ENCODE data around the gene SLTM. TPM values are rescaled to one million over a fixed set of nuclear protein-coding genes. Genes with fewer than 3 reads are reported as not detected.

The SLTM gene
- total RNA-seq, 1 experiment from 2014 or later: 70.5 TPM

Other genes starting within 250 kb of the SLTM start
- gene ADAM10, start 184.0 kb downstream of the SLTM start, total RNA-seq (2014; rRNA removed; shearing (Covaris generic)): 111 TPM in 2 replicates
- gene MINDY2, start 162.4 kb downstream of the SLTM start, total RNA-seq (2014; rRNA removed; shearing (Covaris generic)): 16.6 and 16.8 TPM in 2 replicates
- gene RNF111, start 54.0 kb upstream of the SLTM start, total RNA-seq (2014; rRNA removed; shearing (Covaris generic)): 14.1 and 25.6 TPM in 2 replicates
- 307 TPM in 2 replicates for gene CCNB2, start 171.5 kb upstream of the SLTM start, total RNA-seq (2014; rRNA removed; shearing (Covaris generic))

Measured in RPMI7951 (cell line).